SK-N-SH treated with all-trans-retinoic acid at 6 μM for 48 hours (cell line): Measurements from ENCODE around the gene SPECC1.
"Not testable (repeated sequence)": the region's sequence is repeated elsewhere in the genome, so short reads cannot be mapped to it uniquely, and the experiment has no call there.

Source experiments
- ATAC-seq: fragments of 200-7000 bp; cut with Tn5 transposase; 3 replicates; pipeline ENCODE4 v1.9.1; 2020; ENCODE audit warnings: mild to moderate bottlenecking, moderate library complexity
- ARNTL ChIP-seq: fragments of 450-650 bp; formaldehyde crosslinking; IDR thresholded peaks from 2 replicates; pipeline ENCODE4 v1.5.0; 2020; ENCODE audit warnings: low read depth, mild to moderate bottlenecking, moderate library complexity, borderline replicate concordance
- BACH2 ChIP-seq: fragments of 250-450 bp; sonication (Bioruptor Pico); IDR thresholded peaks from 2 replicates; pipeline ENCODE4 v1.9.0; 2021; ENCODE audit warnings: mild to moderate bottlenecking, borderline replicate concordance
- CSDC2 ChIP-seq: fragments of 250-450 bp; sonication (Bioruptor Pico); IDR thresholded peaks from 2 replicates; pipeline ENCODE4 v1.5.0; 2020; ENCODE audit warnings: mild to moderate bottlenecking, moderate library complexity
- ESRRG ChIP-seq: fragments of 250-450 bp; sonication (Bioruptor Pico); IDR thresholded peaks from 2 replicates; pipeline ENCODE4 v1.6.1; 2021; ENCODE audit warnings: mild to moderate bottlenecking
- GLIS3 ChIP-seq: fragments of 250-450 bp; sonication (Bioruptor Pico); IDR thresholded peaks from 2 replicates; pipeline ENCODE4 v1.5.0; 2020; ENCODE audit warnings: mild to moderate bottlenecking, moderate library complexity
- OSR1 ChIP-seq: fragments of 250-450 bp; sonication (Bioruptor Pico); IDR thresholded peaks from 2 replicates; pipeline ENCODE4 v1.8.0; 2022; ENCODE audit warnings: moderate library complexity, mild to moderate bottlenecking, inconsistent platforms
- PPARA ChIP-seq: fragments of 250-450 bp; sonication (Bioruptor Pico); IDR thresholded peaks from 2 replicates; pipeline ENCODE4 v1.5.0; 2020; ENCODE audit warnings: mild to moderate bottlenecking, borderline replicate concordance
- SNAI2 ChIP-seq: fragments of 250-450 bp; sonication (Bioruptor Pico); IDR thresholded peaks from 2 replicates; pipeline ENCODE4 v1.5.0; 2020; ENCODE audit warnings: mild to moderate bottlenecking, moderate library complexity
- TCF4 ChIP-seq: fragments of 250-450 bp; sonication (Bioruptor Pico); IDR thresholded peaks from 2 replicates; pipeline ENCODE4 v1.8.0; 2021; ENCODE audit warnings: mild to moderate bottlenecking, moderate library complexity, borderline replicate concordance
- TOX ChIP-seq: fragments of 250-450 bp; sonication (Bioruptor Pico); IDR thresholded peaks from 2 replicates; pipeline ENCODE4 v1.8.0; 2021; ENCODE audit warnings: mild to moderate bottlenecking, moderate library complexity, borderline replicate concordance
- ZC3H10 ChIP-seq: fragments of 250-450 bp; sonication (Bioruptor Pico); IDR thresholded peaks from 2 replicates; pipeline ENCODE4 v1.5.1; 2021; ENCODE audit warnings: mild to moderate bottlenecking, moderate library complexity
- ZFP3 ChIP-seq: fragments of 250-450 bp; sonication (Bioruptor Pico); IDR thresholded peaks from 2 replicates; pipeline ENCODE4 v1.5.0; 2020; ENCODE audit warnings: mild to moderate bottlenecking, moderate library complexity
- ZFP30 ChIP-seq: fragments of 450-650 bp; formaldehyde crosslinking; IDR thresholded peaks from 2 replicates; pipeline ENCODE4 v1.5.0; 2022; ENCODE audit warnings: mild to moderate bottlenecking, moderate library complexity
- ZNF70 ChIP-seq: fragments of 450-650 bp; formaldehyde crosslinking; IDR thresholded peaks from 2 replicates; pipeline ENCODE4 v1.5.0; 2020; ENCODE audit warnings: mild to moderate bottlenecking, moderate library complexity
- ZNF8 ChIP-seq: fragments of 450-650 bp; formaldehyde crosslinking; IDR thresholded peaks from 2 replicates; pipeline ENCODE4 v1.5.0; 2020; ENCODE audit warnings: mild to moderate bottlenecking, moderate library complexity
- TF ChIP-seq, protein P1 (sequence below): fragments of 250-450 bp; sonication (Bioruptor Pico); IDR thresholded peaks from 2 replicates; pipeline ENCODE4 v1.5.1; 2021; ENCODE audit warnings: mild to moderate bottlenecking, moderate library complexity
- TF ChIP-seq, protein P2 (sequence below): fragments of 250-450 bp; sonication (Bioruptor Pico); IDR thresholded peaks from 2 replicates; pipeline ENCODE4 v1.5.1; 2020; ENCODE audit warnings: low read depth, mild to moderate bottlenecking, moderate library complexity
- TF ChIP-seq, protein P3 (sequence below): fragments of 250-450 bp; sonication (Bioruptor Pico); IDR thresholded peaks from 2 replicates; pipeline ENCODE4 v1.5.0; 2020; ENCODE audit warnings: mild to moderate bottlenecking, moderate library complexity
- TF ChIP-seq, protein P4 (sequence below): fragments of 250-450 bp; sonication (Bioruptor Pico); IDR thresholded peaks from 2 replicates; pipeline ENCODE4 v1.8.0; 2021; ENCODE audit warnings: low read depth, mild to moderate bottlenecking, moderate library complexity, borderline replicate concordance
- TF ChIP-seq, protein P5 (sequence below): fragments of 250-450 bp; sonication (Bioruptor Pico); IDR thresholded peaks from 2 replicates; pipeline ENCODE4 v1.8.0; 2020; ENCODE audit warnings: mild to moderate bottlenecking, moderate library complexity, borderline replicate concordance

The SPECC1 gene

DNA sequence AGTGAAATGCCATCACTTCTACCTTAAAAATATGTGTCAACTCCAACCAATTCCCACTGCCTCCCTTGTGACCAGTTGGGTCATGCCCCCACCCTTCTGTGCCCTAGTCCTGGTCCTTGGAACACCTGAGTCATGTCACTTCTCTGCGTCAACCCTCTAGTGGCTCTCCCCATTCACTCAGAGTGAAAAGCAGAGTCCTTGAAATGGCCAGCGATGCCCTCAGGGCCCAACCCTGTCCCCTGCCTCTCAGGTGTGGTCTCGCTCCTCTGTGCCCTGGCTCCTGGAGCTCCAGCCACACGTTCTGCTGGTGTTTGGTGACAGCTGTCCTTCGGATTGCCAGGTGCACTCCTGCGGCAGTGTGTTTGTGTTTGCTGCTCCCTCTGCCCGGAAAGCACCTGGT lies 89.2 kb downstream of the SPECC1 start:
- no peak for ATAC-seq

DNA sequence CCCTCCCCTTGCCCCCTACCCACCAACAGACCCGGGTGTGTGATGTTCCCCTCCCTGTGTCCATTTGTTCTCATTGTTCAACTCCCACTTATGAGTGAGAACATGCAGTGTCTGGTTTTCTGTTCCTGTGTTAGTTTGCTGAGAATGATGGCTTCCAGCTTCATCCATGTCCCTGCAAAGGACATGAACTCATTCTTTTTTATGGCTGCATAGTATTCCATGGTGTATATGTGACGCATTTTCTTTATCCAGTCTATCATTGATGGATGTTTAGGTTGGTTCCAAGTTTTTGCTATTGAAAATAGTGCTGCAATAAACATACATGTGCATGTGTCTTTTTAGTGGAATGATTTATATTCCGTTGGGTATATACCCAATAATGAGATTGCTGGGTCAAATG lies 91.6 kb downstream of the SPECC1 start:
- not testable (repeated sequence) for ATAC-seq

More for the DNA sequence above, 89.2 kb downstream of the SPECC1 start:
- TF ChIP-seq, protein P1, sequence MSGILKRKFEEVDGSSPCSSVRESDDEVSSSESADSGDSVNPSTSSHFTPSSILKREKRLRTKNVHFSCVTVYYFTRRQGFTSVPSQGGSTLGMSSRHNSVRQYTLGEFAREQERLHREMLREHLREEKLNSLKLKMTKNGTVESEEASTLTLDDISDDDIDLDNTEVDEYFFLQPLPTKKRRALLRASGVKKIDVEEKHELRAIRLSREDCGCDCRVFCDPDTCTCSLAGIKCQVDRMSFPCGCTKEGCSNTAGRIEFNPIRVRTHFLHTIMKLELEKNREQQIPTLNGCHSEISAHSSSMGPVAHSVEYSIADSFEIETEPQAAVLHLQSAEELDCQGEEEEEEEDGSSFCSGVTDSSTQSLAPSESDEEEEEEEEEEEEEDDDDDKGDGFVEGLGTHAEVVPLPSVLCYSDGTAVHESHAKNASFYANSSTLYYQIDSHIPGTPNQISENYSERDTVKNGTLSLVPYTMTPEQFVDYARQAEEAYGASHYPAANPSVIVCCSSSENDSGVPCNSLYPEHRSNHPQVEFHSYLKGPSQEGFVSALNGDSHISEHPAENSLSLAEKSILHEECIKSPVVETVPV (CRISPR knock-in tag): no peak
- TF ChIP-seq BACH2 (CRISPR knock-in tag) (no peak), ZNF70 (CRISPR knock-in tag) (no peak), TCF4 (CRISPR knock-in tag) (no peak), ARNTL (no peak), GLIS3 (no peak), SNAI2 (CRISPR knock-in tag) (no peak), ZC3H10 (CRISPR knock-in tag) (no peak), ZNF8 (CRISPR knock-in tag) (no peak), OSR1 (no peak), CSDC2 (CRISPR knock-in tag) (no peak), TOX (CRISPR knock-in tag) (no peak), ZFP30 (CRISPR knock-in tag) (no peak)
- TF ChIP-seq, protein P2, sequence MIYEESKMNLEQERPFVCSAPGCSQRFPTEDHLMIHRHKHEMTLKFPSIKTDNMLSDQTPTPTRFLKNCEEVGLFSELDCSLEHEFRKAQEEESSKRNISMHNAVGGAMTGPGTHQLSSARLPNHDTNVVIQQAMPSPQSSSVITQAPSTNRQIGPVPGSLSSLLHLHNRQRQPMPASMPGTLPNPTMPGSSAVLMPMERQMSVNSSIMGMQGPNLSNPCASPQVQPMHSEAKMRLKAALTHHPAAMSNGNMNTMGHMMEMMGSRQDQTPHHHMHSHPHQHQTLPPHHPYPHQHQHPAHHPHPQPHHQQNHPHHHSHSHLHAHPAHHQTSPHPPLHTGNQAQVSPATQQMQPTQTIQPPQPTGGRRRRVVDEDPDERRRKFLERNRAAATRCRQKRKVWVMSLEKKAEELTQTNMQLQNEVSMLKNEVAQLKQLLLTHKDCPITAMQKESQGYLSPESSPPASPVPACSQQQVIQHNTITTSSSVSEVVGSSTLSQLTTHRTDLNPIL: no peak
- TF ChIP-seq, protein P3, sequence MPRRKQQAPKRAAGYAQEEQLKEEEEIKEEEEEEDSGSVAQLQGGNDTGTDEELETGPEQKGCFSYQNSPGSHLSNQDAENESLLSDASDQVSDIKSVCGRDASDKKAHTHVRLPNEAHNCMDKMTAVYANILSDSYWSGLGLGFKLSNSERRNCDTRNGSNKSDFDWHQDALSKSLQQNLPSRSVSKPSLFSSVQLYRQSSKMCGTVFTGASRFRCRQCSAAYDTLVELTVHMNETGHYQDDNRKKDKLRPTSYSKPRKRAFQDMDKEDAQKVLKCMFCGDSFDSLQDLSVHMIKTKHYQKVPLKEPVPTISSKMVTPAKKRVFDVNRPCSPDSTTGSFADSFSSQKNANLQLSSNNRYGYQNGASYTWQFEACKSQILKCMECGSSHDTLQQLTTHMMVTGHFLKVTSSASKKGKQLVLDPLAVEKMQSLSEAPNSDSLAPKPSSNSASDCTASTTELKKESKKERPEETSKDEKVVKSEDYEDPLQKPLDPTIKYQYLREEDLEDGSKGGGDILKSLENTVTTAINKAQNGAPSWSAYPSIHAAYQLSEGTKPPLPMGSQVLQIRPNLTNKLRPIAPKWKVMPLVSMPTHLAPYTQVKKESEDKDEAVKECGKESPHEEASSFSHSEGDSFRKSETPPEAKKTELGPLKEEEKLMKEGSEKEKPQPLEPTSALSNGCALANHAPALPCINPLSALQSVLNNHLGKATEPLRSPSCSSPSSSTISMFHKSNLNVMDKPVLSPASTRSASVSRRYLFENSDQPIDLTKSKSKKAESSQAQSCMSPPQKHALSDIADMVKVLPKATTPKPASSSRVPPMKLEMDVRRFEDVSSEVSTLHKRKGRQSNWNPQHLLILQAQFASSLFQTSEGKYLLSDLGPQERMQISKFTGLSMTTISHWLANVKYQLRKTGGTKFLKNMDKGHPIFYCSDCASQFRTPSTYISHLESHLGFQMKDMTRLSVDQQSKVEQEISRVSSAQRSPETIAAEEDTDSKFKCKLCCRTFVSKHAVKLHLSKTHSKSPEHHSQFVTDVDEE (CRISPR knock-in tag): no peak

DNA sequence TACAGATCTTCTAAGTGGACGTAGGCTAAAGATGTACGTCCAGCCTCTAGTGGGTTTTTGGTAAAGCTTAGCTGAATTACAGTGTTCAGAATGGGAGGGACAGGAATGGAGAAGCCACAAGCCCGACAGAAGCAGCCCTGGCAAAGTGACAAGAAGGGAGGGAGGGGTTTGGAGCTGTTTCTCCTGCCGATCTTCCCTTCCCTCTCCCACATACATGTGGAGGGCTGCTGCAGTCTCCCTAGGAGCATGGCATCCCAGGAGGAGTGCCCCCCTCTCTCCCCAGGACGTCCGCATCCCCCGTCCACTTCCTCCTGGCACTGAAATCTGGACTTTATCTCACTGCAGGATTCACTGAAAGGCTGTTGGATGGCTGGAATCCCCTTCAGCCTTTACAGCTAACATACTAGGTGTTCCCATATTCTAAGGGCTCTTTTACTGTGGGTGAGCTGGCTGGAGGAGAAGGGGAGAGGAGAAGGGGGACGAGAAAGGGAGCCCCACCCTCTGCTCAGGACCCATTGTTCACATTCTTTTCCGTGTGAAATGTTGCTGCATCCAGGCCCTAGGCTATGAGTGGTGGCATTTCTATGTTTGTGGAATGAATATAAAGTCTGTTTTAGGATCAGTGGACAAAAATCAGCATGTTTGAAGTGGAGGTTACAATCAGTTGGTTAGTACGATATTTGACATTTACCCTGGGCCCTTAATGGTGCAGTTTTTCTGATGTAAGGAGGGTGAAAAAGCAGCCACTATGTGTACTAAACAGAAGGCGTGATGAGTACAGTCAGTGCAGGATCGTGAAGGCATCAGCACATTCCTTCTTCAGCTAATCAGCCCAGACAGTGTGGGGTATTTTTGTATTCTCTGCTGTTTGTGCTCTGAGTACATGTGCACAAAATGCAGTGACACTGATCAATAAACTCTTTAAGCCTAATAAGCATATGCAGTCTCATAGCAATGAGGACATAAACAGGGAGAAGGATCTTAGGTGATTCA lies 94.6 kb downstream of the SPECC1 start:
- ATAC-seq: no peak
- TF ChIP-seq, protein P4, sequence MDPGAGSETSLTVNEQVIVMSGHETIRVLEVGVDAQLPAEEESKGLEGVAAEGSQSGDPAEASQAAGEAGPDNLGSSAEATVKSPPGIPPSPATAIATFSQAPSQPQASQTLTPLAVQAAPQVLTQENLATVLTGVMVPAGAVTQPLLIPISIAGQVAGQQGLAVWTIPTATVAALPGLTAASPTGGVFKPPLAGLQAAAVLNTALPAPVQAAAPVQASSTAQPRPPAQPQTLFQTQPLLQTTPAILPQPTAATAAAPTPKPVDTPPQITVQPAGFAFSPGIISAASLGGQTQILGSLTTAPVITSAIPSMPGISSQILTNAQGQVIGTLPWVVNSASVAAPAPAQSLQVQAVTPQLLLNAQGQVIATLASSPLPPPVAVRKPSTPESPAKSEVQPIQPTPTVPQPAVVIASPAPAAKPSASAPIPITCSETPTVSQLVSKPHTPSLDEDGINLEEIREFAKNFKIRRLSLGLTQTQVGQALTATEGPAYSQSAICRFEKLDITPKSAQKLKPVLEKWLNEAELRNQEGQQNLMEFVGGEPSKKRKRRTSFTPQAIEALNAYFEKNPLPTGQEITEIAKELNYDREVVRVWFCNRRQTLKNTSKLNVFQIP: no peak
- TF ChIP-seq, protein P1 (CRISPR knock-in tag): no peak
- TF ChIP-seq CSDC2 (CRISPR knock-in tag) (no peak), PPARA (CRISPR knock-in tag) (no peak), ZNF70 (CRISPR knock-in tag) (no peak), GLIS3 (no peak), SNAI2 (CRISPR knock-in tag) (no peak), TCF4 (CRISPR knock-in tag) (no peak), TOX (CRISPR knock-in tag) (no peak), ZFP3 (CRISPR knock-in tag) (no peak), OSR1 (no peak), ARNTL (no peak), ZNF8 (CRISPR knock-in tag) (no peak), ESRRG (CRISPR knock-in tag) (no peak)
- TF ChIP-seq, protein P2: no peak
- TF ChIP-seq, protein P3 (CRISPR knock-in tag): no peak
- TF ChIP-seq, protein P5, sequence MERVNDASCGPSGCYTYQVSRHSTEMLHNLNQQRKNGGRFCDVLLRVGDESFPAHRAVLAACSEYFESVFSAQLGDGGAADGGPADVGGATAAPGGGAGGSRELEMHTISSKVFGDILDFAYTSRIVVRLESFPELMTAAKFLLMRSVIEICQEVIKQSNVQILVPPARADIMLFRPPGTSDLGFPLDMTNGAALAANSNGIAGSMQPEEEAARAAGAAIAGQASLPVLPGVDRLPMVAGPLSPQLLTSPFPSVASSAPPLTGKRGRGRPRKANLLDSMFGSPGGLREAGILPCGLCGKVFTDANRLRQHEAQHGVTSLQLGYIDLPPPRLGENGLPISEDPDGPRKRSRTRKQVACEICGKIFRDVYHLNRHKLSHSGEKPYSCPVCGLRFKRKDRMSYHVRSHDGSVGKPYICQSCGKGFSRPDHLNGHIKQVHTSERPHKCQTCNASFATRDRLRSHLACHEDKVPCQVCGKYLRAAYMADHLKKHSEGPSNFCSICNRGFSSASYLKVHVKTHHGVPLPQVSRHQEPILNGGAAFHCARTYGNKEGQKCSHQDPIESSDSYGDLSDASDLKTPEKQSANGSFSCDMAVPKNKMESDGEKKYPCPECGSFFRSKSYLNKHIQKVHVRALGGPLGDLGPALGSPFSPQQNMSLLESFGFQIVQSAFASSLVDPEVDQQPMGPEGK (CRISPR knock-in tag): no peak
